Ovary (tissue), 9 donors: Measurements from ENCODE around the gene TRIM74. TPM values are rescaled to one million over a fixed set of nuclear protein-coding genes. Genes with fewer than 3 reads are reported as not detected.
"Not testable (repeated sequence)": the region's sequence is repeated elsewhere in the genome, so short reads cannot be mapped to it uniquely, and the experiment has no call there.

ENCODE experiments used
- DNase-seq, 5 donors: peaks; one replicate each; pipeline ENCODE4 v3.0.0-alpha.2; 2019 to 2020
- H3K27ac ChIP-seq, 2 donors: fragments of 200-600 bp; one replicate each; pipeline versions ENCODE4 v1.5.1 to v1.8.0; 2019 to 2022
- H3K27me3 ChIP-seq: fragments of 200-600 bp; one replicate; pipeline ENCODE4 v1.8.0; 2022
- H3K36me3 ChIP-seq: fragments of 200-600 bp; sonication (generic); one replicate; pipeline ENCODE4 v1.5.1; 2019
- H3K4me1 ChIP-seq: one replicate; pipeline ENCODE4 v1.8.1; 2013; ENCODE audit warnings: mild to moderate bottlenecking, moderate library complexity; ENCODE audit not compliant: insufficient read depth
- H3K4me3 ChIP-seq: fragments of 200-600 bp; sonication (generic); one replicate; pipeline ENCODE4 v1.5.1; 2017
- H3K9me3 ChIP-seq, 2 donors: fragments of 200-600 bp in 1 of 2; sonication (generic) in 1 of 2; one replicate each; pipeline versions ENCODE4 v1.5.1 to v1.8.1; 2013 to 2019; ENCODE audit warnings: mild to moderate bottlenecking in 1 of 2, moderate library complexity in 1 of 2
- WGBS, 3 donors: extraction: QIAGEN DNeasy Blood & Tissue Kit in 1 of 3; methylation state at CpG; one replicate each; pipeline versions ENCODE4 v1.1.5 to v1.1.7; 2013 to 2017; 5-methylcytosine and 5-hydroxymethylcytosine counted together
- intact Hi-C, 4 donors: fragments of 100-400 bp; cut with DNase I; formaldehyde crosslinking; loops; one replicate each; pipeline versions ENCODE4 v1.11.0 to v1.15.1; 2022 to 2023
- polyA plus RNA-seq, 2 donors: library from polyadenylated mRNA; stranded (reverse); fragments of 200-250 nt in 1 of 2; fragments of 350-450 nt in 1 of 2; fragmentation: Illumina TruSeq in 1 of 2; extraction: RNeasy Lipid Tissue Mini Kit (QIAGEN cat#74804) in 1 of 2; gene quantifications; one replicate each; pipeline ENCODE4 v1.2.3, GENCODE V29; 2013 to 2014
- total RNA-seq, 7 donors: library from RNA; depleted of rRNA in 2 of 7; stranded (reverse); fragments of >200 nt in 2 of 7; fragmentation: NEBNext Ultra II Directional in 3 of 7; extraction: Animal tissue kit (Norgen Biotek cat#: 25700) in 3 of 7; gene quantifications; one replicate each; pipeline versions ENCODE4 v1.1.0 to v1.2.4, GENCODE V29; 2016 to 2023
- donor health status: DM: no; HTN: no; CAD: no; lungs with moderate emphysema.
- donor health status: DM: no; HTN: no; CAD: no.
- donor health status: Bipolar disorder and iron deficiency.
- donor health status: DM: yes; HTN: yes; CAD: no.
- donor health status: DM: no; HTN: no; CAD: no.
- donor health status: DM: yes; HTN: yes; CAD: no.

The TRIM74 gene
- total and polyA plus RNA-seq, 9 donors, result 0.23 to 1.2 (median 0.61) TPM; not detected in 1

DNA sequence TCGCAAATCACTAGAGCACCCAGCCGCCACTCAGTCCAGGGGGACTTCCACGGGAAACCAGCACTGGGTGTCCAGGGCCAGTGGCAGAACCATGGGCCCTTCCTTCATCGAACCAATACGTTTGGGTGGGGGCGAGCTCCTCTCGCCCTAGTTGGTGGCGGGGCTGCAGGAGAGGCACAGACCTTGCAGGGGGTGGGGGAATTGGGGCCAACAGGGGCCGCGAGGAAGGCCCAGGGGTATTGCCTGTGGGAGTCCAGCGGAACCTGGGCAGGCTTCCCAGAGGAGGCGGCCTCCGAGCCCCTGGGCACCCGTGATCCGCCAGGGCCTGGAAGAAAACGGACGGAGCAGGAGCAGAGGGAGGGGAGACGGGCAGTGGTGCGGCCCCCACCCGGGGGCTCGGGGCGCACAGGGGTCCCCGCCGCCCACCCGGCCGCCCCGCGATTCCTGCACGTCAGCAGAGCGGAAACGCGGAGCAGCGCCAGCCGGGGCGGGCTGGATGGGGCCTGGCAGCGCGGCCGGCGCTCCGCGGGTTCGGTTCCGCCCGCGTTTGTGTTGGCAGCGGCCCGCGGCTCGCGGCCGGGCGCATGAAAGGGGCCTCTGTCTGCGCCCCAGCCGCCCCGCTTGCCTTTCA lies 6.5 kb upstream of the TRIM74 start:
- peak; percentile 11 to 37 (median 30) for DNase-seq
- H3K9me3 ChIP-seq, H3K4me3 ChIP-seq, H3K36me3 ChIP-seq, H3K27me3 ChIP-seq, H3K27ac ChIP-seq, intact Hi-C loops, H3K4me1 ChIP-seq: not testable (repeated sequence)
- 68 to 79% (median 75%) methylated on average over 7 to 14 of the region's 55 CpGs for WGBS, 3 donors

DNA sequence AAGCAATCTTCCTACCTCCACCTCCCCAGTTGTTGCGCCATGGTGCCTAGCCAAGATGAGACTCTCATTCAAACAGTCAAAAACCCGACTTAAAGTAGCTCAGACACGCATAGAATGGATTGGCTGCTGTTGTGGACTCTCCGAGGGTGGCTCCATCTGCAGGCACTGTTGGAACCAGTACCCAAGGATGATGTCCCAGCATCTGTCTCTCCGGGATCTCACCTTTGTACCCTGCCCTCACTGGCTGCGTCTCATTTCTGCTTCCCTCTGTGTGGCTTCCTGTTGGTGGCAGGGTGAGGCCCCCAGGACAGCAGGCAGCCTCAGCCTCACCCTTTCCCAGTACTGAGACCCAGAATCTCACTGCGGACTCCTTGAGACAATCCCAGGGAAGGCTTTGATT lies 5.5 kb upstream of the TRIM74 start:
- H3K27ac ChIP-seq, H3K27me3 ChIP-seq, intact Hi-C loops, H3K4me1 ChIP-seq, H3K4me3 ChIP-seq, H3K9me3 ChIP-seq, H3K36me3 ChIP-seq: not testable (repeated sequence)
- 81 to 83% methylated on average over 3 to 4 of the region's 7 CpGs; no CpG with 5 or more reads in 1 of the 3 donors for WGBS, 3 donors
- DNase-seq, result peak in 1 of 5 donors; percentile 11

DNA sequence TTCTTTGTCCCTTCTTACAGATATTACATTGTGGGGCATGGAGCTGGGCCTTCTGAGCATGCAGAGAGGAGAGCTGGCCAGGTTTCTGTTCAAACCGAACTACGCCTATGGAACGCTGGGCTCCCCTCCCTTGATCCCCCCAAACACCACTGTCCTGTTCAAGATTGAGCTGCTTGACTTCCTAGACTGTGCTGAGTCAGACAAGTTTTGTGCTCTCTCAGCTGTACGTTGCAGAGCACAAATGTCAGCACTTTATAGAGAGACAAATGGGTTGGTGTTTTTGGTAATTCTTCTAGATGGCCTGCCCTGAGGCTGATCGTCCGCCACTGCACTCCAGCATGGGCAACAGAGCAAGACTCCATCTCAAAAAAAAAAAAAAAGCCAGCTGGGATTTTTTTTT lies 2.2 kb upstream of the TRIM74 start:
- intact Hi-C loops, H3K4me1 ChIP-seq, DNase-seq, H3K9me3 ChIP-seq, H3K27ac ChIP-seq, H3K27me3 ChIP-seq, H3K4me3 ChIP-seq, H3K36me3 ChIP-seq: not testable (repeated sequence)
- no CpG with 5 or more reads among the region's 6 CpGs for WGBS, 3 donors

DNA sequence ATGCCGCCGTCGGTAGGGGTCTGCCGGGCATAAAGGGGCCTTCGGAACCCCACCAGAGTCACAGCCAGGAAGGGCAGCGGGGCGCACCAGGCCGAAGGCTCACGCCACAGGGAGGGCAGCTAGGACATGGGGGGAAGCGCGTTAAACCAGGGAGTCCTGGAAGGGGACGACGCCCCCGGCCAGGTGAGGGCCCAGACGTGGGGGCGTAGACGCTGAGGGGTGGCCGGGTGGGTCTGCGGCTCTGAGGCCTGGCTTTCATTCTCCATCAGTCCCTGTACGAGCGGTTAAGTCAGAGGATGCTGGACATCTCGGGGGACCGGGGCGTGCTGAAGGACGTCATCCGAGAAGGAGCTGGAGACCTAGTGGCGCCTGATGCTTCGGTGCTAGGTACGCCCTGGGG lies 422 bp upstream of the TRIM74 start:
- WGBS, 3 donors, result 0 to 39% (median 19%) methylated on average over 4 to 18 of the region's 29 CpGs
- H3K9me3 ChIP-seq, H3K4me1 ChIP-seq, H3K27ac ChIP-seq, intact Hi-C loops, H3K36me3 ChIP-seq, H3K27me3 ChIP-seq, H3K4me3 ChIP-seq: not testable (repeated sequence)
- peak in 1 of 5 donors; percentile 4 for DNase-seq

DNA sequence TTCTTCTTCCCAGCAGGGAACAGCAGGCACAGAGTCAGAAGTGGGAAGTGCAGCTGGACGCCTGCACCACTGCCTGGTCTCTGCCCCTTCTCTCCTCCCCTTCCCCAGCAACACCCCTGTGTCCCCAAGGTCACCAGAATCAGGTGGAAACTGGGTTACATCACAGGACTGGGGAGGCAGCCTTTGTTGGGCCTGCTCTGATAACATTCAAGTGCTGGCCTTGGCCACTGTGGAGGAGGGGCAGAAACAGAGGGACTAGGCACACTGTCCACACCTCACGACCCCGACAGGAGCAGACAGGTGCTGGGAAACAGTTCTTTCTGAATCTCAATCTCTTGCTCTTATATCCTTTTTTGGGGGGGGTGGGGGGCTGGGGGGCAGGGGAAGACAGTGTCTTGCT lies 2.4 kb downstream of the TRIM74 start:
- peak in 3 of 5 donors; percentile 13 to 21 (median 19) for DNase-seq
- H3K27ac ChIP-seq, H3K27me3 ChIP-seq, H3K9me3 ChIP-seq, H3K4me3 ChIP-seq, H3K4me1 ChIP-seq, H3K36me3 ChIP-seq, intact Hi-C loops: not testable (repeated sequence)
- WGBS, 3 donors, result 56 to 70% methylated on average over 2 of the region's 3 CpGs; no CpG with 5 or more reads in 1 of the 3 donors

DNA sequence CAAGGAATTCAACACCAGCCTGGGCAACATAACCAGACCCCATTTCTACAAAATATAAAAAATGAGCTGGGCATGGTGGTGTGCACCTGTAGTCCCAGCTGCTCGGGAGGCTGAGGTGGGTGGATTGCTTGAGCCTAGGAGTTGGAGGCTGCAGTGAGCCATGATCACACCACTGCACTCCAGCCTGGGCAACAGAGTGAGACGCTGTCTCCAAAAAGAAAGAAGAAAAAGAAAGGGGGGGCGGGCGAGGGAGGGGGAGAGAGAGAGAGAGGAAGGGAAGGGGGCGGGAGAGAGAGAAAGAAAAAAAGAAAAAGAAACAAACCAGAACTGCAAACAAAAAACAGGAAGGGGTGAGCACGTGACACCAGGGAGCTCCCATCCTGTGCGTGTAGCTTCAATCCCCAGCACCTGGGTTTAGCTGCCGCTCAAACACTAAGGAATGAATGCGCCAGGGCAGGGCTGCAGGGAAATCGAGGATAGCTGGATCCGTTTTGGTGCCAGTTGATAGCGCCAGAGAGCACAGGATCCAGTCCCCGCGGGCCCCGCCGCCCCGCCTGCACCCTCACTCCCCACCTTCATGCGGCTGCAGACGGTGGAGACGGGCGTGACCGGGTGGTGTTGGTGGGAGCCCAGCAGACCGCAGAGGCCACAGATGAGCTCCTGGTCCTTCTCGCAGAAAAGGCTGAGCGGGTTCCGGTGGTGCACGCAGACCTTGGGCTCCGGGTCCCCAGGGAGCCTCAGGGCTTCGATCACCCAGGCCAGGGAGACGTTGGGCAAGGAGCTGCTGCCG lies 3.9 kb downstream of the TRIM74 start:
- H3K36me3 ChIP-seq, H3K4me3 ChIP-seq, H3K4me1 ChIP-seq, H3K27ac ChIP-seq, intact Hi-C loops, H3K9me3 ChIP-seq, DNase-seq, H3K27me3 ChIP-seq: not testable (repeated sequence)
- no CpG with 5 or more reads among the region's 31 CpGs for WGBS, 3 donors

DNA sequence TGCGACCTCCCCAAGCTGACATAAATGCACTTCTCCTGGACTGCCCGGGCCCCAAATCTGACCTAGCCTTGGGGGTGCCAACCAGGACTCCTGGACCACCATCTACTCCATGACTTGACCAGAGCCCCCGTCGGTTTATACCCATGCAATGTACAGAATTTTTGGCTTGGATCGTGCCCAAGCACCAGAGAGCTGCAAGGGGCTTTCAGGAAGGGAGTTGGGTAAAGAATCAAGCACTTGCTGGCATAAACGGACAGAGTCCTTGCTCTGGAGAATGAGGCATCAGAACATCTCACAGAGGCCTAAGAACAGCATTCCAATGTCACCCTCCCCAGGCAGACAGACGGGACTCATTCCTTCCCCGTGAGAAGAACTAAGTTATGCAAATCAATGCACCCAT lies 6.2 kb downstream of the TRIM74 start:
- intact Hi-C loops, H3K4me3 ChIP-seq, H3K36me3 ChIP-seq, H3K4me1 ChIP-seq, H3K27ac ChIP-seq, H3K27me3 ChIP-seq, H3K9me3 ChIP-seq: not testable (repeated sequence)
- peak in 1 of 5 donors; percentile 4 for DNase-seq
- WGBS, 3 donors, result 67 to 76% methylated on average over 4 of the region's 8 CpGs; no CpG with 5 or more reads in 1 of the 3 donors

DNA sequence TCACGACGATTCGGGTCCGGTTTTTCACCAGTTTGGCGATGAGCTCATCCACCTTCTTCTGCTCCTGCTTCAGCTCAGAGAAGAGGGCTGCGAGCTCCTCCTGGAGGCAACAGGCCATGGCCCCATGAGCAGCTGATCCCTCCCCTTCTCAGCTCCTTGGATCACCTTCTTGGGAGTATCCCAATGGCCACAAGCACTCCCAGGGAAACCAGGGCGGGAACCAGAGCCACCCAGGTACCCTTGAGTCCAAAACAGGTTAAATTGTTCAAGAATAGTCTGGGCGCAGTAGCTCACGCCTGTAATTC lies 8.0 kb downstream of the TRIM74 start:
- H3K9me3 ChIP-seq, H3K4me3 ChIP-seq, H3K27me3 ChIP-seq, H3K27ac ChIP-seq, H3K36me3 ChIP-seq, H3K4me1 ChIP-seq, DNase-seq, intact Hi-C loops: not testable (repeated sequence)
- no CpG with 5 or more reads among the region's 9 CpGs for WGBS, 3 donors

DNA sequence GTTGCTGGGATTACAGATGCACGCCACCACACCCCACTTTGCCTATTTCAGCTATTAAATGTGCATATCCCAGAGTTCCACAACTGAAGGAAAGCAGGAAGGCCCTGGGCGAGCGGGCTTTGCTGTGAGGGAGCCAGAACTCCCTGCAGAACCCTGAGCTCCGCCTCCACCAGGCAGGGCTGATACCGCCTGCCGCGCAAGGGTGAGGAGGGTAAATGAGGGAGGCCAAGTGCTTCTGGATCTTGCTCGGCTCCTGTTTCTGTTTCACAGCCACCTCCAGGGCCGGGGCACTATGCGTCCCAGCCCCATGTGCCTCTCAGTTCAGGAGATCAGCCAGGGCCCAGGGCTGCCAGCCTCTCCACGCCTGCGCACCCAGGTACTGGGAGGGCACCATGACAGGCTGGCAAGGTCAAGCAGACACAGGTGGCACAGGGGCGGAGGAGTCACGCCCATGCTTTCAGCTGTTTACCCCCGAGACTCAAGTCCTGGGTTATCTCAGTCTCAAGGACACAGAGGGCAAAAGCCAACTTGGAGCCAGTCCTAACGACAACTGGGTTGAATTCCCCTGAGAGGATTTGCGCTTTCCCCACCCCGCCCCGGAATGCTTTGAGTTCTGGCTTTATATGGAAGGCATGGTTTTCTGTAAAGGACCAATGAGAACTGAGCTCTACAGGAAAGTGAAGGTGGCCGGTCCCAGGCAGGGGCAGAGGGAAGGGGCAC lies 8.5 kb downstream of the TRIM74 start:
- WGBS, 3 donors, result no CpG with 5 or more reads among the region's 20 CpGs
- H3K4me1 ChIP-seq, H3K27me3 ChIP-seq, intact Hi-C loops, H3K27ac ChIP-seq, H3K9me3 ChIP-seq, H3K4me3 ChIP-seq, DNase-seq, H3K36me3 ChIP-seq: not testable (repeated sequence)

DNA sequence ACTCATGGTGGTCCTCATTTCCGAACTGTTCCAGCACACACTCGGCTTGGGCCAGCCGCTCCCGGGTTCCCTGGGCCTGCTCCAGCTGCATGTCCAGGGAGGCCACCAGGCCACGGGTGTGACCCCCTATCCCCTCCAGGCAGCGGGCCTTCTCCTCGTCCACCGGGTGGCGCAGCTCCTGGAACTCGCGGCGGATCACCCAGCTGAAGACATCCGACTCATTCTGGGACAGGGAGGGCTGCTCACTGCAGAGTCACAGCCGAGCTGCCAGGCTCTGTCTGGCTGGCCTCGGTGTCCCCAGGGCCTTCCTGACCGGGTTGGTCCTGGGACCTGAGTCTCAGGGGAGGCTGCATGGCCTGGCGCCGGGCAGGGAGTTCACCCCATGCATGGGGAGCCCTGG lies 9.2 kb downstream of the TRIM74 start:
- H3K27ac ChIP-seq, H3K27me3 ChIP-seq, H3K4me3 ChIP-seq, H3K4me1 ChIP-seq, H3K36me3 ChIP-seq, DNase-seq, H3K9me3 ChIP-seq, intact Hi-C loops: not testable (repeated sequence)
- WGBS, 3 donors, result 65 to 75% methylated on average over 4 of the region's 18 CpGs; no CpG with 5 or more reads in 1 of the 3 donors

DNA sequence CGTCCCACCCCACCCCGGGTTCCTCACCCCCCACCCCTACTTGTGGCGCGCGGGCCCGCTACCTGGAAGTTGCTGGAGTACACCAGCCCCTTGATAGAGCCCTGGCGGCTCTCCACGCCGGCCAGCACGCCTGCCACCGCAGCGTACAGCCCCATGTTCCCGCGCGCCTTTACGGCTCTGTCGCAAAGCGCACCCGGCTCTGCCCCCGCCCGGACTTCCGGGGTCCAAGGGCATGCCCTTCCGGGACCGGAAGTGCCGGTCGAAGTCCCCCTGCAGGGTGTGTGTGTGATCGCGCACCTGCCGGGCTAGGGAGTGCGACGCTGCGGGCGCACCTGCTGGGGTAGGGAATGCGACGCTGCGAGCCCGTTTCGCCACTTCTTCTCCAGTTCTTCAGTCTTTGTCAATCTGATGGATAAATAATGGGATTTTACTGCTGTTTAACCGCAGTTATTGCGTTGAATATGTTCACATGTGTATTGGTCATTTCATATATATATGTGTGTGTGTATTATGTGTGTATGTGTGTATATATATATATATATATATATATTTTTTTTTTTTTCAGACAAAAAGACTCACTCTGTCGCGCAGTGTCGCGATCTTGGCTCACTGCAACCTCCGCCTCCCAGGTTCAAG lies 14.6 kb downstream of the TRIM74 start:
- H3K36me3 ChIP-seq, intact Hi-C loops, H3K4me1 ChIP-seq, H3K27me3 ChIP-seq, H3K27ac ChIP-seq, H3K9me3 ChIP-seq: not testable (repeated sequence)
- peak in 2 of 5 donors; percentile 27 to 44 for DNase-seq
- peak overlapping the region; percentile 28 for H3K4me3 ChIP-seq
- WGBS, 3 donors, result 22 to 33% (median 25%) methylated on average over 4 to 15 of the region's 45 CpGs
